DMS 273 (cell line): ENCODE data around the gene LMBRD1.
"Not testable (repeated sequence)": the region's sequence is repeated elsewhere in the genome, so short reads cannot be mapped to it uniquely, and the experiment has no call there.

Experiments used
- DNase-seq: peaks from one replicate; lab custom pipeline; 2025; ENCODE audit not compliant: unreplicated experiment; lab: John Stamatoyannopoulos, UW

LMBRD1 gene

DNA sequence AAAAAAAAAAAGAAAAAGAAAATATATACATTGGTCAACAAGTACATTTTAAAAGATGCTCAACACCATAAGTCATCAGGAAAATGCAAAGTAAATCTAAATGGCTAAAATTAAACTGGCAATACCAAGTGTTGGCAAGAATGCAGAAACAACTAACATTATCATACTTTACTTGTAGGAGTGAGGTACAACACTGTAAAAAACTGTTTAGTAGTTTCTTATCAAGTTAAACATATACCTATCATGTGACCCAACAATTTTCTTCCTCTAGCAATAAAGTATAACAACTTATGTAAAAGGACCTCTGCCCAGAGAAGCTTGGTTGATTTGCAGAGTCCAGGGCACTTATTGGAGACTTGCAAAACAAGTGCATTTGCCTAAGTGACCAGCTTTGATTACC, 40.4 kb downstream of the LMBRD1 start:
- no peak for DNase-seq

DNA sequence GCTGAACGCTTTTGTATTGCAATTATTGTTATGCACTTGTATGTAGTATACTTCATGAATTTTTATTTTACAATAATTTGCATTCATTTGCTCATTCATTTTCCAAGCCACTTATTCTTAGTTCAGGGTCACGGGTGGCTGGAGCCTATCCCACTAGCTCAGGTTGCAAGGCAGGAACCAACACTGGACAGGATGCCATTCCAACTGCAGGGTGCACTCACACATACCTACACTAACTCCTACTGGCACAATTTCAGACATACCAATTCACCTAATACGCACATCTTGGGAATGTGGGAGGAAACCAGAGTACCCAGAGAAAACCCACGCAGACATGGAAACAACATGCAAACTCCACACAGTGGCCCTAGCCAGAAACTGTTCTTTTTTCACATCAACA, 61.8 kb downstream of the LMBRD1 start:
- no peak for DNase-seq

DNA sequence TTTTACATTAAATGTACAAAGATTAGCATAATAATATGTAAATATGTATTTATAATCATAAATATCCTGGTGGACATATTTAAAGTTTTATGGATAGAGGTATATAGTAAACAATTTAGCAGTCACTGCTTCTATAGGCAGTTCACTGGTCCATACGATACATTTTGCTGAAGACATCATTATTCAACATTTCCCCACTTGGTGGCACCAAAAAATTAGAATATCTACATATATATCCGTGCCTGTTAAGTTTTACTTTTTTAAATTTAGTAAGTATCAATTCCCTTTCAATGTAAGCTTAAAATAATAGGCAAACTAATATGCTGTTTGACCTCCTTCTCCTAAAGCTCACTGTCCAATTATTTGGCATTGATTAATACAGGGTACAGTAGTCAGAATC, 64.2 kb downstream of the LMBRD1 start:
- DNase-seq, result peak; percentile 48

GRCh38 chr6:69732045-69732444, 64.8 kb downstream of the LMBRD1 start:
- no peak for DNase-seq

GRCh38 chr6:69729870-69730449, 66.8 kb downstream of the LMBRD1 start:
- peak; percentile 19 for DNase-seq

GRCh38 chr6:69722683-69723082, 74.1 kb downstream of the LMBRD1 start:
- DNase-seq, result no peak

DNA sequence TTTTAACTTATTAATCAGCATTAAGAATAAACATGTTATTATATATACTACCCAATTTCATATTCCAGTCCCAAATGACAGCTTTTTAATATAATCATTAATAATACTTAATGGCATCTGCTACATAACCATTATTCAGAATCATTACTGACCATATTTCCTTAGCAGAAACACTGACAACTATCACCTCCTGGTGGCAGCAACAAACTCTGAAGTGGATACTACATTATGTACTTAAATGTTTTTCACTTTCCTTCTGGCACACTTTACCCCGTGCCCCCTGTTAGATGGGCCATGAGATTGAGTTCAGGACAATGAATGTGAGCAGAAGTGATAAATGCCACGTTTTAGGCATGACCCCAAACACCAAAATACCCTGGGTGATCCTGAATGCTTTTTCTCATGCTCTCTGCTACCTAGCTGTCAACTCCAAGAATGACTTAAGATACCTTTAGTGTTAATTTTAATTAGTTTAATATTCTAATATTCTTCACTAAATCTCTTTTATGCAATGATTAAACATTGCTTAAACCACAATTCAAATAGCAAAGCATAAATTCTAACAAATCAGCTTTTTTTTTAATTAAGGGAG, 77.1 kb downstream of the LMBRD1 start:
- DNase-seq, result peak; percentile 69

- DNase-seq, result no peak
Observed at GRCh38 chr6:69706724-69707123, 90.1 kb downstream of the LMBRD1 start.

- DNase-seq, result peak; percentile 7
Observed at GRCh38 chr6:69705954-69706353, 90.9 kb downstream of the LMBRD1 start.

DNA sequence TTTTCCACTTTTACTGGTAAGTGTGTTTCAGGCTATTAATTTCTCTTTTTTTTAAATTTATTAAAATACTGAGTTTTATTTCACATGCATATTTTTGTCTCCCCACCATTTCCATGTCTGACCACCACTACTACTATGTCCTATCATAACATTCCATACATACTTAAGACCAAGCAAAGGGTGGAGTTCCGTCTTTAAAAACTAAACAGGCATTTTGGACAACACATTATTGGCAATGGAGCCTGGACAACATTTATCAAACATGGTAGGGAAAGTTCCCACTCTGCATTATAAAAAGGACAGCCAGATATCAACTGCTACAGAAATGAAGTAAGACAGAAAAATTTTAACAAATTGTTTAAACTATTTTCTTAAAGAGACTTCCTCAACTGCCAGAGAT, 91.9 kb downstream of the LMBRD1 start:
- no peak for DNase-seq

GRCh38 chr6:69699655-69700054, 97.2 kb downstream of the LMBRD1 start:
- no peak for DNase-seq

DNA sequence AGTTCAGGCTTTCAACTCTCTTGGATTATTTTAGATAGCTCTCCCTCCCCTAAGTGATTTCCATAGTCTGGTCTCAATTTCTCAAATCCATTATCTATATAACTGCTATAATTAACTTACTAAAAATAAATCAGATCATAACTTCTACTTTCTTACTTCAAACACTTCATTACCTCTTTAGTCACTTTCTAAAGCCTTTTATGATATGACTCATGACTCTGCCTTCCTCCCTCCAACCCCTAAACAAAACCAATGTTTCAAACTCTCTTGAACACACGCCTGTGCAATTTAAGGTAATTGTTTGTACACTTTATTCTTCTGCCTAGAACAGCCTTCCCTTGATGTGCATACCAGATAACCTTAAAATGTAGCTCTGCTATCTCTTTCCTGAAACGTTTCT, 100.5 kb downstream of the LMBRD1 start:
- DNase-seq, result no peak

- DNase-seq, result no peak
Observed at GRCh38 chr6:69693762-69694161, 103.0 kb downstream of the LMBRD1 start.

- DNase-seq, result no peak
Observed at GRCh38 chr6:69690986-69691385, 105.8 kb downstream of the LMBRD1 start.

GRCh38 chr6:69680302-69680701, 116.5 kb downstream of the LMBRD1 start:
- DNase-seq, result no peak

DNA sequence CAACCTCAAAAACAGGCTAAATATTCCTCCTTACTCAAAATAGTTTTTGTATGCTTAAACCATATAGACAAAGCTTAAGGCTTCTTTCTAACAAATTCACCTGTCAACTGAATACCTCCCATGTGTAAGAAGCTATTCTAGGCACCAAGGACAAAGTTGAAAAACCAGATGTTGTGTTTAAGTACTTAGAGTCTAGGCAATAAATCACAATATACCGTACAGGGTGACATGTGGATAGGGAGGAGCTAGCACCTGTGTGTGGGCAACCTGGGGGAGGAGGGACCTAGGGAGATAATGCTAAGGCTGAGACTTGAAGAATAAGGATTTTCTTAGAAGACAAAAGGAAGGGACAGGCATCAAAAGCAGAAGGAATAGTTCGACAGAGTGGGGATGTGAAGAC, 123.5 kb downstream of the LMBRD1 start:
- DNase-seq, result no peak

GRCh38 chr6:69668916-69669315, 127.9 kb downstream of the LMBRD1 start:
- DNase-seq, result peak; percentile 73

- not testable (repeated sequence) for DNase-seq
Observed at GRCh38 chr6:69666779-69667178, 130.0 kb downstream of the LMBRD1 start.

GRCh38 chr6:69665437-69665836, 131.4 kb downstream of the LMBRD1 start:
- DNase-seq, result no peak

DNA sequence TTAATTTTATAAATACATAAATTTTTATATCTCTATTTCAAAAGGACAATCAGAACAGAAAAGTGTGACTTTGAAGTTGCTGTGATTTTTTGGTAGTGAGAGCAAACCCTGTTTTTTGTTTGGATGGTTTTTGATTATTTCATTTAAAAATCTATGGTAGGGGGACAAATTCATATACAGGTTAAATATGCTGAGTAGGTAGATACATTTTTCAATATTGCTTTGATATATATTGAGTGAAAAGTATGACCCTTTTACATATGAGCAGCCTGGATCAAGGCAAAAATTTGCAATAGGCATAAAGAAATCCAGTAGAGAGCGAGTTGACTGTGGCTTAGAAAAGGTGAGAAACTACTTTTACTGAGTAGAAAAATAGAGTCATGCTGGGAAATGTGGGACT, 132.3 kb downstream of the LMBRD1 start:
- no peak for DNase-seq

DNA sequence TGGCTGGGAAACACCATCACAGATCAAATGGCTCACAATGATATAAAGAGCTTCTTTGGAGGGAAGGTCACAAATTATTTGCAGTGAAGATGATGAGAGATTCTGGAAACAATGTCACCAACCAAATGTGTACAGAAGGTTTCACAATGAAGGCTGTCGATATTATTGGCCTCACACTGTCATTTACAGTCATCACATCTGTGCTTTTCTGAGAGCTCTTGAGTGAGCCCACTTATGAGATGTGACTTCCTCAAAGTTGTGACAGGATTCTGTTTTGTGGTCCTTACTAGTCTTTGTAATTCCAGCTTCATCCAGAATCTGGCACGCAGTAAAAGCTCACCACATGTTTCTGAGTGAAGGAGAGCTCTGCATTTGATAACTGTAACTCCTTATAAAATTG, 133.6 kb downstream of the LMBRD1 start:
- no peak for DNase-seq

- no peak for DNase-seq
Observed at GRCh38 chr6:69650703-69651102, 146.1 kb downstream of the LMBRD1 start.

DNA sequence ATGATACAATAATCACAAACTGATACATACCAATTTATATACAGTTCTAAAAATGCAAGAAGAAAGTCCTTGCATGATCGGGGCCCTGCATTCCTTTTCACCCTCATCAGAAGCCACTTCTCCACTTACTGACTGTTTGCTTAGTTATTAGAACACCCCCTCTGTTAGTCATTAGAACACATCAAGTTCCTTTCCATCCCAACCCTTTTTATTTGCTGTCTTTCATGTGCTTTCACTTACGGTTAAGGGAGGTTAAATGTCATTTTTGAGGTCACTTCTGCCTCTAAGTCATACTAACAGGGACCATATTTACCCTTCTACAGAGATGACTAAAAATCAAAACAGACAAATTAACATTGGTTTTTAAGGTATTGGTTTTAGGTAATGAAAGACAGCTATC, 149.1 kb downstream of the LMBRD1 start:
- DNase-seq, result no peak
